ENCODE measurements around the gene PRRX2.
"Not testable (repeated sequence)": the region's sequence is repeated elsewhere in the genome, so short reads cannot be mapped to it uniquely, and the experiment has no call there.

The PRRX2 gene

GRCh38 chr9:129759319-129759718 is 93.9 kb downstream of the PRRX2 start:
- DNase-seq (ENCODE audit: low read depth in 2 of 2) = no peak

GRCh38 chr9:129759804-129760502 is 94.5 kb downstream of the PRRX2 start:
- DNase-seq (ENCODE audit: low read depth in 2 of 2) = no peak

DNA sequence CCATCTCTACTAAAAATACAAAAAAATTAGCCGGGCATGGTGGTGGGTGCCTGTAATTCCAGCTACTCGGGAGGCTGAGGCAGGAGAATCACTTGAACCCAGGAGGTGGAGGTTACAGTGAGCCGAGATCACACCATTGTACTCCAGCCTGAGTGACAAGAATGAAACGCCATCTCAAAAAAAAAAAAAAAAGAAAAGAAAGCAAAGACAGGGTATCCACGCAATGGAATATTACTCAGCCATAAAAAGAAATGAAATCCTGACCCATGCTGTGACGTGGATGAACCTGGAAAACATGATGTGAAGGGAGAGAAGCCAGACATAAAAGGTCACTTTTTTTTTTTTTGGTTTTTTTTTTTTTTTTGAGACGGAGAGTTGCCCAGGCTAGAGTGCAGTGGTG is 95.3 kb downstream of the PRRX2 start:
- not testable (repeated sequence) for DNase-seq (ENCODE audit: low read depth in 2 of 2)

- DNase-seq (ENCODE audit: low read depth in 2 of 2) = no peak
Observed at GRCh38 chr9:129761293-129761900, 96.0 kb downstream of the PRRX2 start.

- DNase-seq (ENCODE audit: low read depth in 2 of 2) = no peak
Observed at GRCh38 chr9:129761901-129762369, 96.5 kb downstream of the PRRX2 start.

DNA sequence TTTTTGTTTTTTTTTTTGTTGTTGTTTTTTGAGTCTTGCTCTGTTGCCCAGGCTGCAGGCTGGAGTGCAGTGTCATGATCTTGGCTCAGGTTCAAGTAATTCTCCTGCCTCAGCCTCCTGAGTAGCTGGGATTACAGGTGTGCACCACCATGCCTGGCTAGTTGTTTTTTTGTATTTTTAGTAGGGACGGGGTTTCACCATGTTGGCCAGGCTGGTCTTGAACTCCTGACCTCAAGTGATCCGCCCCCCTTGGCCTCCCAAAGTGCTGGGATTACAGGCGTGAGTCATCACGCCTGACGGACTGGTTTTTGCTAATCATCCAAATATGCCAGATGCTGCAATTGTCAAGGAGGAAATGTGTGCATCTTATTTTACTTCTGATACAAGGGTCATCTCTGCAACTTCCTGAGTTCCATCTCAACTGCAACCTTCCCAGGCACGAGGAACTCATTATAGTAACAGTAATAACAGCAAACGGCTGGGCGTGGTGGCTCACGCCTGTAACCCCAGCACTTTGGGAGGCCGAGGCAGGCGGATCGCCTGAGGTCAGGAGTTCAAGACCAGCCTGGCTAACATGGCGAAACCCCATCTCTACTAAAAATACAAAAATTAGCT is 97.0 kb downstream of the PRRX2 start:
- DNase-seq (ENCODE audit: low read depth in 2 of 2) = not testable (repeated sequence)

GRCh38 chr9:129762985-129763926 is 97.8 kb downstream of the PRRX2 start:
- no peak for DNase-seq (ENCODE audit: low read depth in 2 of 2)

DNA sequence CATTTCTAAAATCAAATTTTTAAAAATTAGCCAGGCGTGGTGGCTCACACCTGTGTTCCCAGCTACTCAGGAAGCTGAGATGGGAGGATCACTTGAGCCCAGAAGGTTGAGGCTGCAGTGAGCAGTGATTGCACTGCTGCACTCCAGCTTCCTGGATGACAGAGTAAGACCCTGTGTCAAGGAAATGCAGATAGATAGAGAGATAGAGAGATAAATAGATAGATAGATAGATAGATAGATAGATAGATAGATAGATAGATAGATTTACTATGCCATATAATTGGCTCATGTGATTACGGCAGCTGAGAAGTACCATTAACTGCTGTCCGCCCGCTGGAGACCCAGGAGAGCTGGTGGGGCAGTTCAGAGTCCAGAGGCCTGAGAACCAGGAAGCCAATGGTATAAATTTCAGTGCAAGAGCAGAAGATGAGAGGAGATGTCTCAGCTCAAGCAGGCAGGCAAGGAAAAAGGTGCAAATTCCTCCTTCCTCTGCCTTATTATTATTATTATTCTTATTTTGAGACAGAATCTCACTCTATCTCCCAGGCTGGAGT is 100.4 kb downstream of the PRRX2 start:
- DNase-seq (ENCODE audit: low read depth in 2 of 2) = no peak

DNA sequence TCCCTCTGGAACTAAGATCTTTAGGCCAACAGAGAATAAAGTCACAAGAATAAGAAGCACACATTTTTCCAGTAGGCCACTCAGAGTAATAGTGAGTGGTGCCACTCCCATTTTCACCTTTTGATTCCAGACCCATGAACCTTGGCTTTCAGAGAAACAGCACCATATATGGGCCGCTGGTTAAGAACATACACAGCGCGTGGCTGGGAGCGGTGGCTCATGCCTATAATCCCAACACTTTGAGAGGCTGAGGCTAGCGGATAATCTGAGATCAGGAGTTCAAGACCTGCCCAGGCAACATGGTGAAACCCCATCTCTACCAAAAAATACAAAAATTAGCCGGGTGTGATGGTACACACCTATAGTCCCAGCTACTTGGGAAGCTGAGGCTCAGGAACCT is 103.0 kb downstream of the PRRX2 start:
- no peak for DNase-seq (ENCODE audit: low read depth in 2 of 2)

DNA sequence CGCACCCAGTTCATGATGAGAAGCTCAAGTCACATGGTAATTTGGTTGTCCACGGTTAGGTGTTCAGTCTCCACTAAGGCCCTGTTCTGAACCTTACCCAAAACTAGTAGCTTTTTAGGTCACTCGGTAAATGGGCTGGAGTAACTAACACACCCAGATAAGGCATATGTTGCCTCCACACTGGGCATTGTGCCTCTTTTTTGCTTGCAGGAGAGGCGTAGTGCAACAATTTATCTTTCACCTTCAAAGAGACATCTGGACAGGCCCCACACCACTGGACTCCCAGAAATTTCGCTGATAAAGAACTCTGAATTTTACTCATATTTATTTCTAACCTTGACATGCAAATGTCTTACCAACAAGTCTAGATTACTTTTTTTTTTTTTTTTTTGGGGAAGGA is 104.2 kb downstream of the PRRX2 start:
- no peak for DNase-seq (ENCODE audit: low read depth in 2 of 2)

DNA sequence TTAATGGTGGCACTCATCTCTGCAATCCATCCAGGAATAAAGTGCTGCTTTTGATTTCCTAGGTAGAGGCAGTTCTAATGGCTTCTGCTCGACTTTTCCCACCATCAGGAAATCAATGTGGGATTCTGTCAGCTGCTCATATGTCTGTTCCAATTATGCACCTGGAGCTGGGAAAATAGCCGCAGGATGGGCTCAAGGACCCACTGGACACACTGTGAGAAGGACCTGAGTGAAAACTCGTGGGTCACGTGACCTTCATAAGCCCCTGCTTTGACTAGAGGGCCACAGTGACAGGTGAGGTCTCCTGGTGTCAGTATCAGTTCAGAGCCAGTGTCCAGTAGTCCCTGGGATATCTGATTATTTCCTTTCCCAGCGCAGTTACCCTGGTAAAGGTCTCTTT is 105.3 kb downstream of the PRRX2 start:
- DNase-seq (ENCODE audit: low read depth in 2 of 2) = no peak

All from stimulated activated CD8-positive, alpha-beta memory T cell treated with anti-CD3 and anti-CD28 coated beads, Interleukin-15, amount 100 ng/mL, for 48 hours (primary cell).